Spleen (tissue), 11 donors: Measurements from ENCODE around the gene MC1R. TPM values are rescaled to one million over a fixed set of nuclear protein-coding genes. Genes with fewer than 3 reads are reported as not detected.
"Not testable (repeated sequence)": the region's sequence is repeated elsewhere in the genome, so short reads cannot be mapped to it uniquely, and the experiment has no call there.

ENCODE experiments used
- DNase-seq: peaks from one replicate; pipeline ENCODE4 v3.0.0-alpha.2; 2020
- H3K27ac ChIP-seq, 8 donors: fragments of 200-600 bp; sonication (generic) in 7 of 8; 1 replicate in 4 of 8; 2 replicates in 4 of 8; pipeline versions ENCODE4 v1.5.0 to v1.8.0; 2016 to 2021; ENCODE audit warnings: inconsistent platforms in 4 of 8, mild to moderate bottlenecking in 4 of 8, moderate library complexity in 1 of 8
- H3K27me3 ChIP-seq, 7 donors: fragments of 200-600 bp; sonication (generic) in 6 of 7; replicated peaks in 1 of 7; 1 replicate in 4 of 7; 2 replicates in 3 of 7; pipeline versions ENCODE4 v1.5.0 to v1.8.0; 2016 to 2021; ENCODE audit warnings: inconsistent platforms in 3 of 7, mild to moderate bottlenecking in 1 of 7
- H3K36me3 ChIP-seq, 6 donors: fragments of 200-600 bp; sonication (generic) in 5 of 6; 1 replicate in 4 of 6; 2 replicates in 2 of 6; pipeline versions ENCODE4 v1.5.0 to v1.8.0; 2016 to 2021; ENCODE audit warnings: inconsistent platforms in 2 of 6
- H3K4me1 ChIP-seq, 6 donors: fragments of 200-600 bp; sonication (generic) in 5 of 6; 1 replicate in 3 of 6; 2 replicates in 3 of 6; pipeline versions ENCODE4 v1.5.0 to v1.8.0; 2016 to 2021; ENCODE audit warnings: inconsistent platforms in 3 of 6
- H3K4me3 ChIP-seq, 8 donors: fragments of 200-600 bp; sonication (generic) in 7 of 8; 1 replicate in 4 of 8; 2 replicates in 4 of 8; pipeline versions ENCODE4 v1.5.0 to v1.8.0; 2016 to 2021; ENCODE audit warnings: inconsistent platforms in 4 of 8, mild to moderate bottlenecking in 4 of 8, moderate library complexity in 2 of 8
- H3K9me3 ChIP-seq, 8 donors: fragments of 200-600 bp; sonication (generic) in 7 of 8; 1 replicate in 4 of 8; 2 replicates in 4 of 8; pipeline versions ENCODE4 v1.5.0 to v1.8.0; 2016 to 2021; ENCODE audit warnings: inconsistent platforms in 4 of 8
- POLR2A ChIP-seq, 3 donors: fragments of 450-650 bp; IDR thresholded peaks; one replicate each; pipeline ENCODE4 v1.5.1; 2017; ENCODE audit warnings: antibody characterized with exemption in 3 of 3, mild to moderate bottlenecking in 1 of 3
- POLR2AphosphoS5 ChIP-seq, 3 donors: sonication (generic); formaldehyde crosslinking; IDR thresholded peaks; one replicate each; pipeline ENCODE4 v1.5.1; 2017; ENCODE audit warnings: antibody characterized with exemption in 3 of 3
- WGBS, 5 donors: extraction: QIAGEN DNeasy Blood & Tissue Kit in 3 of 5; methylation state at CpG; one replicate each; pipeline versions ENCODE4 v1.1.5 to v1.1.7; 2013 to 2018; 5-methylcytosine and 5-hydroxymethylcytosine counted together
- intact Hi-C: fragments of 100-400 bp; cut with DNase I; formaldehyde crosslinking; loops from one replicate; pipeline ENCODE4 v1.15.0; 2023; ENCODE audit warnings: low total_unique reads
- polyA plus RNA-seq, 3 donors: library from polyadenylated mRNA; stranded (reverse); fragments of 200-250 nt; gene quantifications; one replicate each; pipeline ENCODE4 v1.2.1, GENCODE V29; 2013
- total RNA-seq, 7 donors: library from RNA; depleted of rRNA in 3 of 7; stranded (reverse); fragments of >200 nt in 3 of 7; fragmentation: NEBNext Ultra II Directional in 4 of 7; extraction: Animal tissue kit (Norgen Biotek cat#: 25700) in 4 of 7; gene quantifications; one replicate each; pipeline versions ENCODE4 v1.1.0 to v1.2.1, GENCODE V29; 2016 to 2021
- TF ChIP-seq, protein P1 (sequence below), 11 experiments: fragments of 200-600 bp in 7 of 11; fragments of 450-650 bp in 4 of 11; sonication (generic) in 4 of 11; IDR thresholded peaks in 8 of 11; conservative IDR thresholded peaks in 3 of 11; 1 replicate in 7 of 11; 2 replicates in 4 of 11; pipeline versions ENCODE4 v1.4.0 to v1.8.0; 2016 to 2021; ENCODE audit warnings: antibody characterized with exemption in 11 of 11, inconsistent platforms in 4 of 11, mild to moderate bottlenecking in 1 of 11
- donor health status: healthy with polysubstance abuse.
- donor health status: DM: no; HTN: no; CAD: no; lungs with moderate emphysema.
- donor health status: DM: no; HTN: no; CAD: no.
- donor health status: Bipolar disorder and iron deficiency.
- donor health status: healthy.
- donor health status: DM: no; HTN: no; CAD: no.
- donor health status: DM: yes; HTN: yes; CAD: no.

Gene MC1R
- total and polyA plus RNA-seq, 10 donors = 2.4 to 12.5 (median 4.5) TPM

DNA sequence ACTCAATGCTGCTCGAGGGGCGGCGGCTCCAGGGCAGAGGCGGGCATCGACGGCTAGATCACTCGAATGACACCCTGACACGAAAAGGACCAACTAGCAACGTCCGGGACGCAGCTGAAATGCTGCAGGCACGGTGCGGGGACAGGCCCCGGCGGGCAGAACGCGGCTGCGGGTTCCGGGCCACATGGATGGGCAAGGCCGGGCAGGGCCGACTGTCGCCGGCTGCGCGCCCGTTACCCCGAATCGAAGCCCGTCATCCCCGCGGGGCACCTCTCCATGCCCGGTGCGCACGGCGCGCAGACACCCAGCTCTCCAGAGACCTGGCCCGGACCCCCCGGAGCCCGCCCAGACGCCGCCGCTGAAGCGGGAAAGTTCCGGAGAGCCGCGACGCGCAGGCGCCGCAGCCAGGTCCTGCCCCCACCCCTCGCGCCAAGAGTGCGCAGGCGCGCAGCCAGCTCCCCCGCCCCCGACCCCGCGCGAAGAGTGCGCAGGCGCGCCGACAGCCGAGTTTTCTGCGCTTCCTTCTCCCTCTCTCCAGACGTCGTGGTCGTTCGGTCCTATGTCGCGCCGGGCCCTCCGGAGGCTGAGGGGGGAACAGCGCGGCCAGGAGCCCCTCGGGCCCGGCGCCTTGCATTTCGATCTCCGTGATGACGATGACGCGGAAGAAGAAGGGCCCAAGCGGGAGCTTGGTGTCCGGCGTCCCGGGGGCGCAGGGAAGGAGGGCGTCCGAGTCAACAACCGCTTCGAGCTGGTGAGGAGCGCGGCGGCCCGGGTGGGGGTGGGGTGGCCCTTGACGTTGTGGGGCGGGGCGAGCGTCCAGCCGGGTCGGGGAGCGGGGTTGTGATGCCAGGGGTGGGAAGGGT is 45.3 kb upstream of the MC1R start, which contains the start of gene TCF25:
TSS of gene TCF25 (plus strand) at position 484 of the 863 bp plus-strand sequence. CDS start at position 560, 76 bp downstream.
- WGBS, 5 donors = 0 to 3% (median 0%) methylated on average over 30 to 104 of the region's 104 CpGs
- TF ChIP-seq, protein P1, sequence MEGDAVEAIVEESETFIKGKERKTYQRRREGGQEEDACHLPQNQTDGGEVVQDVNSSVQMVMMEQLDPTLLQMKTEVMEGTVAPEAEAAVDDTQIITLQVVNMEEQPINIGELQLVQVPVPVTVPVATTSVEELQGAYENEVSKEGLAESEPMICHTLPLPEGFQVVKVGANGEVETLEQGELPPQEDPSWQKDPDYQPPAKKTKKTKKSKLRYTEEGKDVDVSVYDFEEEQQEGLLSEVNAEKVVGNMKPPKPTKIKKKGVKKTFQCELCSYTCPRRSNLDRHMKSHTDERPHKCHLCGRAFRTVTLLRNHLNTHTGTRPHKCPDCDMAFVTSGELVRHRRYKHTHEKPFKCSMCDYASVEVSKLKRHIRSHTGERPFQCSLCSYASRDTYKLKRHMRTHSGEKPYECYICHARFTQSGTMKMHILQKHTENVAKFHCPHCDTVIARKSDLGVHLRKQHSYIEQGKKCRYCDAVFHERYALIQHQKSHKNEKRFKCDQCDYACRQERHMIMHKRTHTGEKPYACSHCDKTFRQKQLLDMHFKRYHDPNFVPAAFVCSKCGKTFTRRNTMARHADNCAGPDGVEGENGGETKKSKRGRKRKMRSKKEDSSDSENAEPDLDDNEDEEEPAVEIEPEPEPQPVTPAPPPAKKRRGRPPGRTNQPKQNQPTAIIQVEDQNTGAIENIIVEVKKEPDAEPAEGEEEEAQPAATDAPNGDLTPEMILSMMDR (IDR thresholded peaks at IDR 0.05 in 8 of 11, conservative IDR thresholded peaks at IDR 0.05 in 3 of 11) = no peak
- TF ChIP-seq POLR2A (IDR thresholded peaks at IDR 0.05) (peak; percentile 18 to 61 (median 40)), POLR2AphosphoS5 (IDR thresholded peaks at IDR 0.05) (peak; percentile 94 to 96 (median 96))
- peak within 1 kb of the TSS; percentile 67 to 96 (median 74) for H3K4me3 ChIP-seq
- H3K27ac ChIP-seq = peak within 1 kb of the TSS; percentile 93 to 100 (median 98)
- H3K9me3 ChIP-seq = peaks cover 0 to 2% (median under 1%) of the 10 kb centered on the region in 8 donors
- peaks cover 12 to 44% (median 24%) of the 10 kb centered on the region in 6 donors for H3K4me1 ChIP-seq
- H3K27me3 ChIP-seq = no peaks in the 10 kb centered on the region
- DNase-seq = peak; percentile 96
- peaks cover 0 to 43% (median 14%) of the 10 kb centered on the region in 6 donors for H3K36me3 ChIP-seq
- intact Hi-C loops = no loop called here

DNA sequence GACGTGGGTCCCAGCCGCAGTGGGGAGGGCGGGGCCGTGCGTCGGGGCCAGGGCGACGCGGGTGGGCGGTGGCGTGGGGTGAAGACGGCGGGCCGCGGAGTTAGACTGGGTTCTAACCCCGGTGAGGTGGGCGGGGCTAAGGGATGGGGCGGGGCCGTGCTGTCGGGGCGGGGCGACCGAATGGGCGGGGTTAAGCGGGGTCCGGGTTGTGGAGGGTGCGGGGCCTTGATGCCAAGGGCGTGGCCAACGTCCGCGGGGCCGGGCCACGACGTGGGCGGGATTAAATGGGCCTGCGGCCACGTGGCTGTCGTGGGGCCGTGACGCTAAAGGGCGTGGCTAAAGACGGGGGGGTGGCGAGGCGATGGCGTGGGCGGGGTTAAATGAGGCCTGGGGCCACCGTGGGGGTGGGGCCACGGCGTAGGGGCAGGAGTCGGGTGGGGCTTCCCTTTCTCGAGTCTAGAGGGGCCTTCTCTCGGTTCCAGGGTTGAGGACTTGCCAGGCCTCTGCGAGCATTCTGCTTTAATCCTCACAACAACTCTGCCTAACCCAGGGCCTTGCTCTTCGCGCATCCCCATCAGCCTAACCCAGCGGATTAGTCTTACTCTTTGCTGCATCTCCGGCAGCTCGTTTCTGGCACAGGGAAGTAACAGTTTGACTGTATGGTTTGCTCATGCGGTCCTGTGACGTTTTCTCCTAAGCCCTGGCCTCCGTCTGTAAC is 44.5 kb upstream of the MC1R start:
- intact Hi-C loops = no loop called here
- WGBS, 5 donors = 2 to 3% (median 3%) methylated on average over 53 to 61 of the region's 61 CpGs
- H3K27me3 ChIP-seq = no peaks in the 10 kb centered on the region
- no peaks in the 10 kb centered on the region for H3K9me3 ChIP-seq
- H3K4me3 ChIP-seq = peak overlapping the region; percentile 67 to 96 (median 74)
- no peak for TF ChIP-seq POLR2AphosphoS5 (IDR thresholded peaks at IDR 0.05)
- TF ChIP-seq, protein P1 (IDR thresholded peaks at IDR 0.05 in 8 of 11, conservative IDR thresholded peaks at IDR 0.05 in 3 of 11) = peak in 1 of 11 experiments; percentile 8
- peaks cover 0 to 51% (median 21%) of the 10 kb centered on the region in 6 donors for H3K36me3 ChIP-seq
- peak; percentile 98 for DNase-seq
- peak overlapping the region; percentile 93 to 100 (median 98) for H3K27ac ChIP-seq
- peaks cover 12 to 44% (median 24%) of the 10 kb centered on the region in 6 donors for H3K4me1 ChIP-seq

DNA sequence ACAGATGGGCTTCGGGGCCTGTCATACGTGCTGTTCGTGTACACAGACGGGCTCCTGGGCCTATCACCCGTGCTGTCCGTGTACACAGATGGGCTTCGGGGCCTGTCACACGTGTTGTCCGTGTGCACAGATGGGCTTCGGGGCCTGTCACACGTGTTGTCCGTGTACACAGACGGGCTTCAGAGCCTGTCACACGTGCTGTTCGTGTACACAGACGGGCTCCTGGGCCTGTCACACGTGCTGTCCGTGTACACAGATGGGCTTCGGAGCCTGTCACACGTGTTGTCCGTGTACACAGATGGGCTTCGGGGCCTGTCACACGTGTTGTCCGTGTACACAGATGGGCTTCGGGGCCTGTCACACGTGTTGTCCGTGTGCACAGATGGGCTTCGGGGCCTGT is 39.5 kb upstream of the MC1R start:
- WGBS, 5 donors = 94 to 97% (median 96%) methylated on average over 24 to 28 of the region's 28 CpGs
- H3K9me3 ChIP-seq, H3K27me3 ChIP-seq, H3K27ac ChIP-seq, H3K4me3 ChIP-seq, intact Hi-C loops, DNase-seq: not testable (repeated sequence)
- Histone ChIP-seq H3K4me1 (peaks cover 6 to 35% (median 14%) of the 10 kb centered on the region in 6 donors), H3K36me3 (peaks cover 6 to 96% (median 65%) of the 10 kb centered on the region in 6 donors)

DNA sequence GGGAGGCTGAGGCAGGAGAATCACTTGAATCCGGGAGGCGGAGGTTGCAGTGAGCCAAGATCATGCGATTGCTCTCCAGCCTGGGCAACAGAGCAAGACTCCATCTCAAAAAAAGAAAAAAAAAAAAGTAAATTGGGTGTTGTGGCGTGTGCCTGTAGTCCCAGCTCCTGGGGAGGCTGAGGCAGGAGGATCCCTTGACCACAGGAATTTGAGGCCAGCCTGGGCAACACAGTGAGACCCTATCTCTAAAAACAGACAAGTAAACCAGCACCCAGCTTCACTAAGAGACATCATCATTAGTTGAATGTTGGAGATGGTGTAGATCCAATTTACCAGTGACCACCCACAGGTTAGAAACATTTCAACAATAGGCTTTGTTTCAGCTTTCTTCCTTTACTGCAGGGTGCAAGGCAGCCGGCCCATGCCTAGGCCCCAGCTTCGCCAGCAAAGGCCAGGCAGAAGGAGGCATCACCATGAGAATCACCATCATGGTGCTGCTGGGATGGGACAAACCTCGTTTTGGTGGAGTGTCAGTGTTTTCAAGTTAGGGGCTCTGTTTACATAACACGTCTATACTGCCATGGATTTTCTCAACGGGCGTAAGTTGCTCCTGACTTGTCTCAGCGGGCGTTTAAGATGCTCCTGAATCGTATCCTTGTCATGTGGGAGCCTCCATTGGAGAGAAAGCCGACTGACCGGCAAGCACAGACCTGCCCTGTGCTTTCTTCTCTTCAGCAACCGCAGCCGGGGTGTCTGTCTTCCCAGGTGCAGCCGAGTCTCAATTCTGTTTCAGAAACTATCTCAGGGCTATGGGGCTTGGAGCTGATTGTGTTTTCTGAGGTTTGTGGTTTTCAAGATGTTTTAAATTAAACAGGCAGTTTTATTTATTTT is 37.9 kb upstream of the MC1R start:
- Histone ChIP-seq H3K4me1 (peaks cover 0 to 21% (median 3%) of the 10 kb centered on the region in 6 donors), H3K27ac (no peak overlapping the region), H3K36me3 (peaks cover 7 to 98% (median 72%) of the 10 kb centered on the region in 6 donors), H3K4me3 (no peak overlapping the region), H3K27me3 (no peaks in the 10 kb centered on the region), H3K9me3 (no peaks in the 10 kb centered on the region)
- DNase-seq = no peak
- peak in 1 of 3 donors; percentile 7 for TF ChIP-seq POLR2AphosphoS5 (IDR thresholded peaks at IDR 0.05)
- TF ChIP-seq POLR2A (IDR thresholded peaks at IDR 0.05) = no peak
- intact Hi-C loops = no loop called here
- 88 to 95% (median 93%) methylated on average over 18 of the region's 18 CpGs for WGBS, 5 donors
